ENCODE results near the gene FAAP20.

The FAAP20 gene

GRCh38 chr1:2229037-2229864 is 34.7 kb upstream of the FAAP20 start:
- Histone ChIP-seq H3K14ac (ENCODE audit: low read length) (peak overlapping the region; percentile 100), H2BK120ac (ENCODE audit: low read depth, low read length) (peak overlapping the region; percentile 54), H3K4me1 (ENCODE audit: control insufficient read depth in 2 of 2, insufficient read depth in 1 of 2, low read depth in 1 of 2, low read length in 2 of 2) (peaks cover 34 to 41% of the 10 kb centered on the region in 2 donors), H2BK15ac (ENCODE audit: low read length) (peak overlapping the region; percentile 65), H3K27ac (replicated peaks; ENCODE audit: low read length) (no peak overlapping the region), H3K23ac (ENCODE audit: low read depth, low read length, poor library complexity) (peak overlapping the region; percentile 99), H2BK5ac (ENCODE audit: low read length) (peak overlapping the region; percentile 95), H3K36me3 (replicated peaks in 1 of 2; ENCODE audit: control insufficient read depth in 2 of 2, insufficient read depth in 2 of 2, low read length in 2 of 2) (peaks cover 0 to 30% of the 10 kb centered on the region in 2 donors), H3K4ac (ENCODE audit: low read length) (no peak overlapping the region), H3K18ac (ENCODE audit: low read length) (peak overlapping the region; percentile 91), H2AK5ac (ENCODE audit: low read depth, low read length) (peak overlapping the region; percentile 53), H3K27me3 (ENCODE audit: control insufficient read depth in 3 of 3, insufficient read depth in 3 of 3, low read depth in 1 of 3, low read length in 3 of 3) (peaks cover 0 to 8% (median 0%) of the 10 kb centered on the region in 3 experiments), H2BK12ac (ENCODE audit: low read length) (peak overlapping the region; percentile 63), H3K79me1 (ENCODE audit: low read depth, low read length) (peaks cover 28% of the 10 kb centered on the region), H3K4me3 (ENCODE audit: low read length in 2 of 2) (peak overlapping the region; percentile 69 to 96), H2AFZ (ENCODE audit: low read length) (no peak overlapping the region), H3K9me3 (replicated peaks in 1 of 2; ENCODE audit: control insufficient read depth in 2 of 2, insufficient read depth in 1 of 2, low read depth in 1 of 2, low read length in 2 of 2) (no peaks in the 10 kb centered on the region), H4K8ac (ENCODE audit: low read depth, low read length) (no peak overlapping the region), H3K4me2 (ENCODE audit: insufficient read depth, low read length, poor library complexity, severe bottlenecking) (peak overlapping the region; percentile 97), H4K91ac (ENCODE audit: low read depth, low read length, poor library complexity) (no peak overlapping the region), H3K9ac (ENCODE audit: low read depth, low read length, poor library complexity) (peak overlapping the region; percentile 100)
- WGBS, 2 donors (ENCODE audit: extremely low coverage in 2 of 2, insufficient read length in 2 of 2, insufficient replicate concordance in 1 of 2), result no CpG with 5 or more reads among the region's 77 CpGs
- no peak for DNase-seq (ENCODE audit: low spot score)

- Histone ChIP-seq H3K18ac (ENCODE audit: low read length) (peak overlapping the region; percentile 91), H3K27ac (replicated peaks; ENCODE audit: low read length) (no peak overlapping the region), H3K4ac (ENCODE audit: low read length) (no peak overlapping the region), H4K91ac (ENCODE audit: low read depth, low read length, poor library complexity) (no peak overlapping the region), H3K79me1 (ENCODE audit: low read depth, low read length) (peaks cover 24% of the 10 kb centered on the region), H2AK5ac (ENCODE audit: low read depth, low read length) (peak overlapping the region; percentile 53), H3K27me3 (ENCODE audit: control insufficient read depth in 3 of 3, insufficient read depth in 3 of 3, low read depth in 1 of 3, low read length in 3 of 3) (peaks cover 0 to 8% (median 0%) of the 10 kb centered on the region in 3 experiments), H4K8ac (ENCODE audit: low read depth, low read length) (no peak overlapping the region), H3K36me3 (replicated peaks in 1 of 2; ENCODE audit: control insufficient read depth in 2 of 2, insufficient read depth in 2 of 2, low read length in 2 of 2) (peaks cover 0 to 25% of the 10 kb centered on the region in 2 donors), H2AFZ (ENCODE audit: low read length) (no peak overlapping the region), H2BK5ac (ENCODE audit: low read length) (peak overlapping the region; percentile 95), H3K9me3 (replicated peaks in 1 of 2; ENCODE audit: control insufficient read depth in 2 of 2, insufficient read depth in 1 of 2, low read depth in 1 of 2, low read length in 2 of 2) (no peaks in the 10 kb centered on the region), H2BK12ac (ENCODE audit: low read length) (peak overlapping the region; percentile 63), H3K14ac (ENCODE audit: low read length) (peak overlapping the region; percentile 100), H3K4me2 (ENCODE audit: insufficient read depth, low read length, poor library complexity, severe bottlenecking) (peak overlapping the region; percentile 97), H2BK15ac (ENCODE audit: low read length) (peak overlapping the region; percentile 65), H3K9ac (ENCODE audit: low read depth, low read length, poor library complexity) (peak overlapping the region; percentile 100), H3K23ac (ENCODE audit: low read depth, low read length, poor library complexity) (peak overlapping the region; percentile 99), H3K4me3 (ENCODE audit: low read length in 2 of 2) (peak overlapping the region; percentile 69 to 96), H3K4me1 (ENCODE audit: control insufficient read depth in 2 of 2, insufficient read depth in 1 of 2, low read depth in 1 of 2, low read length in 2 of 2) (peaks cover 33 to 36% of the 10 kb centered on the region in 2 donors), H2BK120ac (ENCODE audit: low read depth, low read length) (peak overlapping the region; percentile 54)
- no peak for DNase-seq (ENCODE audit: low spot score)
- no CpG with 5 or more reads among the region's 50 CpGs for WGBS, 2 donors (ENCODE audit: extremely low coverage in 2 of 2, insufficient read length in 2 of 2, insufficient replicate concordance in 1 of 2)
These were observed 34.1 kb upstream of the FAAP20 start for GRCh38 chr1:2228694-2229036.

GRCh38 chr1:2228157-2228594 is 33.6 kb upstream of the FAAP20 start, which contains the start of gene SKI:
SKI (plus strand) TSS chr1:2228319; CDS start chr1:2228767, 448 bp downstream.
- Histone ChIP-seq H2BK12ac (ENCODE audit: low read length) (peak within 1 kb of the TSS; percentile 94), H2BK5ac (ENCODE audit: low read length) (peak within 1 kb of the TSS; percentile 95), H2BK120ac (ENCODE audit: low read depth, low read length) (peak within 1 kb of the TSS; percentile 54), H3K4me2 (ENCODE audit: insufficient read depth, low read length, poor library complexity, severe bottlenecking) (peak within 1 kb of the TSS; percentile 100), H3K23ac (ENCODE audit: low read depth, low read length, poor library complexity) (peak within 1 kb of the TSS; percentile 99), H3K36me3 (replicated peaks in 1 of 2; ENCODE audit: control insufficient read depth in 2 of 2, insufficient read depth in 2 of 2, low read length in 2 of 2) (peaks cover 0 to 22% of the 10 kb centered on the region in 2 donors), H4K8ac (ENCODE audit: low read depth, low read length) (no peak within 1 kb of the TSS), H3K4ac (ENCODE audit: low read length) (peak within 1 kb of the TSS; percentile 95), H3K27ac (replicated peaks; ENCODE audit: low read length) (peak within 1 kb of the TSS; percentile 92), H2BK15ac (ENCODE audit: low read length) (peak within 1 kb of the TSS; percentile 97), H2AK5ac (ENCODE audit: low read depth, low read length) (peak within 1 kb of the TSS; percentile 99), H2AFZ (ENCODE audit: low read length) (peak within 1 kb of the TSS; percentile 95), H3K4me1 (ENCODE audit: control insufficient read depth in 2 of 2, insufficient read depth in 1 of 2, low read depth in 1 of 2, low read length in 2 of 2) (peaks cover 28 to 31% of the 10 kb centered on the region in 2 donors), H3K27me3 (ENCODE audit: control insufficient read depth in 3 of 3, insufficient read depth in 3 of 3, low read depth in 1 of 3, low read length in 3 of 3) (peaks cover 0 to 8% (median 0%) of the 10 kb centered on the region in 3 experiments), H3K9ac (ENCODE audit: low read depth, low read length, poor library complexity) (peak within 1 kb of the TSS; percentile 100), H3K14ac (ENCODE audit: low read length) (peak within 1 kb of the TSS; percentile 100), H3K18ac (ENCODE audit: low read length) (peak within 1 kb of the TSS; percentile 100), H3K9me3 (replicated peaks in 1 of 2; ENCODE audit: control insufficient read depth in 2 of 2, insufficient read depth in 1 of 2, low read depth in 1 of 2, low read length in 2 of 2) (no peaks in the 10 kb centered on the region), H3K4me3 (ENCODE audit: low read length in 2 of 2) (peak within 1 kb of the TSS; percentile 87 to 96), H3K79me1 (ENCODE audit: low read depth, low read length) (peaks cover 24% of the 10 kb centered on the region), H4K91ac (ENCODE audit: low read depth, low read length, poor library complexity) (peak within 1 kb of the TSS; percentile 95)
- WGBS, 2 donors (ENCODE audit: extremely low coverage in 2 of 2, insufficient read length in 2 of 2, insufficient replicate concordance in 1 of 2), result no CpG with 5 or more reads among the region's 100 CpGs
- no peak for DNase-seq (ENCODE audit: low spot score)
